GM12878 (cell line): ENCODE measurements around the gene MED10. TPM values are rescaled to one million over a fixed set of nuclear protein-coding genes. Genes with fewer than 3 reads are reported as not detected.

Source experiments
- MYC ChIP-seq: IDR thresholded peaks from 2 replicates; pipeline ENCODE4 v1.6.1; 2011; ENCODE audit warnings: mild to moderate bottlenecking, low read length, moderate library complexity, inconsistent platforms; ENCODE audit not compliant: insufficient read depth, insufficient replicate concordance, insufficient read length, severe bottlenecking
- NR2C2 ChIP-seq: IDR thresholded peaks from 2 replicates; pipeline ENCODE4 v1.6.1; 2011; ENCODE audit warnings: borderline replicate concordance, low read depth; ENCODE audit not compliant: control insufficient read depth, insufficient read length
- TAF1 ChIP-seq: IDR thresholded peaks from 2 replicates; pipeline ENCODE4 v1.6.1; 2011; ENCODE audit warnings: mild to moderate bottlenecking, low read depth, low read length, borderline replicate concordance
- polyA plus RNA-seq, 11 experiments: library from polyadenylated mRNA; depleted of rRNA in 4 of 11; unstranded in 6 of 11; stranded (reverse) in 5 of 11; fragments of >200 nt; fragmentation: Nextera tagmentation in 4 of 11; fragmentation: Illumina TruSeq in 1 of 11; extraction: Ambion mirVana in 4 of 11; extraction: Trizol in 1 of 11; gene quantifications; 1 replicate in 1 of 11; 2 replicates in 10 of 11; pipeline versions ENCODE4 v1.2.1 to v1.2.3, GENCODE V29; 2011 to 2016; ENCODE audit warnings: inconsistent platforms in 2 of 11, missing spikeins in 2 of 11, low read depth in 1 of 11
- total RNA-seq, 4 experiments: library from RNA; depleted of rRNA in 3 of 4; stranded (reverse); fragments of >200 nt in 3 of 4; fragmentation: Illumina TruSeq in 1 of 4; extraction: Trizol in 1 of 4; gene quantifications; 2 replicates each; pipeline versions ENCODE4 v1.2.1 to v1.2.3, GENCODE V29; 2013 to 2021
- TF ChIP-seq, protein P1 (sequence below): fragments of 450-650 bp; IDR thresholded peaks from 2 replicates; pipeline ENCODE4 v1.6.1; 2017; ENCODE audit warnings: antibody characterized with exemption, mild to moderate bottlenecking, moderate library complexity
- TF ChIP-seq, protein P2 (sequence below): fragments of 450-650 bp; formaldehyde crosslinking; IDR thresholded peaks from 2 replicates; pipeline ENCODE4 v1.4.0; 2020; ENCODE audit warnings: mild to moderate bottlenecking, moderate library complexity

Gene MED10
- total and polyA plus RNA-seq, 10 of the 15 experiments (the other 5 are each of a cell fraction or from before 2014, with no cell fraction given): 21.2 to 111 (median 46.6) TPM

DNA sequence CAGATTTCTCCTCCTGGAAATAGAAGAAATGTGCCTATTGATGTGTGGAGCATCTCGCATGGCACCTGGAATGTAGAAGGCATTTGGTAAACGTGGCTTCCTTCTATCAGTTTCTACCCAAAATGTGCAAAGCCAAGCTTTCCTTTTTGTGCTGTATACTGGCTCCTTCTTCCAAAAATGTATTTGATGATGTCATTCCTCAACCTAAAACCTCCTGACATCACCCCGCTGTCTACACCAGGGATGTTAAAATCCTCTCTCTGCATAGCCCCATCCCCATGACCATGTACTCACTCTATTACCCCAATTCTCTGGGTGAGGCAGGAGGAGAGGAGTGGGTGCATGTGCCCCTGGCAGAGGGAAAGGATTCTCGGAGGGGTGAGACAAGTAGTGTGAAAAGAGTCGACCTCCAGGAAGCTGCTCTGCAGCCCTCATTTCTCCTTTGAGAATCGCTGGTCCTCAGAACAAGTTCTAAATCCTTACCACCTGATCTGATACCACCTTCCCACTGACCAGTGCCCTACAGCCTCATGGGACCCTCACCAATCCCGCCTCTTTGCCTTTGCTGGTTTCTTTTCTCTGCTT, 11.7 kb upstream of the MED10 start (continued):
- TF ChIP-seq MYC (no peak), TAF1 (no peak), NR2C2 (no peak)
- TF ChIP-seq, protein P1, sequence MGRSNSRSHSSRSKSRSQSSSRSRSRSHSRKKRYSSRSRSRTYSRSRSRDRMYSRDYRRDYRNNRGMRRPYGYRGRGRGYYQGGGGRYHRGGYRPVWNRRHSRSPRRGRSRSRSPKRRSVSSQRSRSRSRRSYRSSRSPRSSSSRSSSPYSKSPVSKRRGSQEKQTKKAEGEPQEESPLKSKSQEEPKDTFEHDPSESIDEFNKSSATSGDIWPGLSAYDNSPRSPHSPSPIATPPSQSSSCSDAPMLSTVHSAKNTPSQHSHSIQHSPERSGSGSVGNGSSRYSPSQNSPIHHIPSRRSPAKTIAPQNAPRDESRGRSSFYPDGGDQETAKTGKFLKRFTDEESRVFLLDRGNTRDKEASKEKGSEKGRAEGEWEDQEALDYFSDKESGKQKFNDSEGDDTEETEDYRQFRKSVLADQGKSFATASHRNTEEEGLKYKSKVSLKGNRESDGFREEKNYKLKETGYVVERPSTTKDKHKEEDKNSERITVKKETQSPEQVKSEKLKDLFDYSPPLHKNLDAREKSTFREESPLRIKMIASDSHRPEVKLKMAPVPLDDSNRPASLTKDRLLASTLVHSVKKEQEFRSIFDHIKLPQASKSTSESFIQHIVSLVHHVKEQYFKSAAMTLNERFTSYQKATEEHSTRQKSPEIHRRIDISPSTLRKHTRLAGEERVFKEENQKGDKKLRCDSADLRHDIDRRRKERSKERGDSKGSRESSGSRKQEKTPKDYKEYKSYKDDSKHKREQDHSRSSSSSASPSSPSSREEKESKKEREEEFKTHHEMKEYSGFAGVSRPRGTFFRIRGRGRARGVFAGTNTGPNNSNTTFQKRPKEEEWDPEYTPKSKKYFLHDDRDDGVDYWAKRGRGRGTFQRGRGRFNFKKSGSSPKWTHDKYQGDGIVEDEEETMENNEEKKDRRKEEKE: no peak
- TF ChIP-seq, protein P2, sequence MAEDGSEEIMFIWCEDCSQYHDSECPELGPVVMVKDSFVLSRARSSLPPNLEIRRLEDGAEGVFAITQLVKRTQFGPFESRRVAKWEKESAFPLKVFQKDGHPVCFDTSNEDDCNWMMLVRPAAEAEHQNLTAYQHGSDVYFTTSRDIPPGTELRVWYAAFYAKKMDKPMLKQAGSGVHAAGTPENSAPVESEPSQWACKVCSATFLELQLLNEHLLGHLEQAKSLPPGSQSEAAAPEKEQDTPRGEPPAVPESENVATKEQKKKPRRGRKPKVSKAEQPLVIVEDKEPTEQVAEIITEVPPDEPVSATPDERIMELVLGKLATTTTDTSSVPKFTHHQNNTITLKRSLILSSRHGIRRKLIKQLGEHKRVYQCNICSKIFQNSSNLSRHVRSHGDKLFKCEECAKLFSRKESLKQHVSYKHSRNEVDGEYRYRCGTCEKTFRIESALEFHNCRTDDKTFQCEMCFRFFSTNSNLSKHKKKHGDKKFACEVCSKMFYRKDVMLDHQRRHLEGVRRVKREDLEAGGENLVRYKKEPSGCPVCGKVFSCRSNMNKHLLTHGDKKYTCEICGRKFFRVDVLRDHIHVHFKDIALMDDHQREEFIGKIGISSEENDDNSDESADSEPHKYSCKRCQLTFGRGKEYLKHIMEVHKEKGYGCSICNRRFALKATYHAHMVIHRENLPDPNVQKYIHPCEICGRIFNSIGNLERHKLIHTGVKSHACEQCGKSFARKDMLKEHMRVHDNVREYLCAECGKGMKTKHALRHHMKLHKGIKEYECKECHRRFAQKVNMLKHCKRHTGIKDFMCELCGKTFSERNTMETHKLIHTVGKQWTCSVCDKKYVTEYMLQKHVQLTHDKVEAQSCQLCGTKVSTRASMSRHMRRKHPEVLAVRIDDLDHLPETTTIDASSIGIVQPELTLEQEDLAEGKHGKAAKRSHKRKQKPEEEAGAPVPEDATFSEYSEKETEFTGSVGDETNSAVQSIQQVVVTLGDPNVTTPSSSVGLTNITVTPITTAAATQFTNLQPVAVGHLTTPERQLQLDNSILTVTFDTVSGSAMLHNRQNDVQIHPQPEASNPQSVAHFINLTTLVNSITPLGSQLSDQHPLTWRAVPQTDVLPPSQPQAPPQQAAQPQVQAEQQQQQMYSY (CRISPR knock-in tag): no peak
